ENCODE measurements around the gene PEX19.

The PEX19 gene

DNA sequence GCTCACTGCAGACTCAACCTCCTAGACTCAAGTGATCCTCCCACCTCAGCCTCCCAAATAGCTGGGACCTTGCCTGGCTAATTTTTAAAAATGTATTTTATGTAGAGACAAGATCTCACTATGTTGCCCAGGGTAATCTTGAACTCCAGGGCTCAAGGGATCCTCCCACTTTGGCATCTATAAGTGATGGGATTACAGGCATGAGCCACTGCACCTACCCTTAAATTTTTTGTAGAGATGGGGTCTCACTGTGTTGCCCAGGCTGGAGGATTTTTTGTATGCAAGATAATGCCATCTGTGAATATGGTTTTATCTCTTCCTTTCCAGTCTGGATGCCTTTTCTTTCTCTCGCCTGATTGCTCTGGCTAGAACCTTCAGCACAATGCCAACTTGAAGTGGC, 13.9 kb downstream of the PEX19 start:
- Histone ChIP-seq H2AFZ (ENCODE audit: low read length) (no peak overlapping the region), H3K36me3 (ENCODE audit: insufficient read depth, low read length) (no peaks in the 10 kb centered on the region), H4K20me1 (ENCODE audit: insufficient read depth, low read length) (no peaks in the 10 kb centered on the region), H3K4me2 (ENCODE audit: low read length) (no peak overlapping the region), H3K27ac (ENCODE audit: low read depth, low read length, poor library complexity, severe bottlenecking) (no peak overlapping the region), H3K27me3 (ENCODE audit: insufficient read depth, low read length) (no peaks in the 10 kb centered on the region), H3F3A (ENCODE audit: insufficient read depth, low read length) (no peaks in the 10 kb centered on the region), H3K9ac (ENCODE audit: low read length) (no peak overlapping the region), H3K4me1 (ENCODE audit: insufficient read depth, low read length, severe bottlenecking) (no peaks in the 10 kb centered on the region), H3K9me2 (ENCODE audit: low read depth, low read length) (no peaks in the 10 kb centered on the region), H3K4me3 (ENCODE audit: low read depth, low read length, poor library complexity, severe bottlenecking) (no peak overlapping the region), H3K79me2 (ENCODE audit: insufficient read depth, low read length) (no peaks in the 10 kb centered on the region), H3K9me3 (ENCODE audit: low read length) (no peaks in the 10 kb centered on the region)
- TF ChIP-seq, protein P1, sequence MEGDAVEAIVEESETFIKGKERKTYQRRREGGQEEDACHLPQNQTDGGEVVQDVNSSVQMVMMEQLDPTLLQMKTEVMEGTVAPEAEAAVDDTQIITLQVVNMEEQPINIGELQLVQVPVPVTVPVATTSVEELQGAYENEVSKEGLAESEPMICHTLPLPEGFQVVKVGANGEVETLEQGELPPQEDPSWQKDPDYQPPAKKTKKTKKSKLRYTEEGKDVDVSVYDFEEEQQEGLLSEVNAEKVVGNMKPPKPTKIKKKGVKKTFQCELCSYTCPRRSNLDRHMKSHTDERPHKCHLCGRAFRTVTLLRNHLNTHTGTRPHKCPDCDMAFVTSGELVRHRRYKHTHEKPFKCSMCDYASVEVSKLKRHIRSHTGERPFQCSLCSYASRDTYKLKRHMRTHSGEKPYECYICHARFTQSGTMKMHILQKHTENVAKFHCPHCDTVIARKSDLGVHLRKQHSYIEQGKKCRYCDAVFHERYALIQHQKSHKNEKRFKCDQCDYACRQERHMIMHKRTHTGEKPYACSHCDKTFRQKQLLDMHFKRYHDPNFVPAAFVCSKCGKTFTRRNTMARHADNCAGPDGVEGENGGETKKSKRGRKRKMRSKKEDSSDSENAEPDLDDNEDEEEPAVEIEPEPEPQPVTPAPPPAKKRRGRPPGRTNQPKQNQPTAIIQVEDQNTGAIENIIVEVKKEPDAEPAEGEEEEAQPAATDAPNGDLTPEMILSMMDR (IDR thresholded peaks at IDR 0.05; ENCODE audit: low read length) = no peak
- TF ChIP-seq EZH2 (IDR thresholded peaks at IDR 0.05; ENCODE audit: borderline replicate concordance, low read length) = no peak

DNA sequence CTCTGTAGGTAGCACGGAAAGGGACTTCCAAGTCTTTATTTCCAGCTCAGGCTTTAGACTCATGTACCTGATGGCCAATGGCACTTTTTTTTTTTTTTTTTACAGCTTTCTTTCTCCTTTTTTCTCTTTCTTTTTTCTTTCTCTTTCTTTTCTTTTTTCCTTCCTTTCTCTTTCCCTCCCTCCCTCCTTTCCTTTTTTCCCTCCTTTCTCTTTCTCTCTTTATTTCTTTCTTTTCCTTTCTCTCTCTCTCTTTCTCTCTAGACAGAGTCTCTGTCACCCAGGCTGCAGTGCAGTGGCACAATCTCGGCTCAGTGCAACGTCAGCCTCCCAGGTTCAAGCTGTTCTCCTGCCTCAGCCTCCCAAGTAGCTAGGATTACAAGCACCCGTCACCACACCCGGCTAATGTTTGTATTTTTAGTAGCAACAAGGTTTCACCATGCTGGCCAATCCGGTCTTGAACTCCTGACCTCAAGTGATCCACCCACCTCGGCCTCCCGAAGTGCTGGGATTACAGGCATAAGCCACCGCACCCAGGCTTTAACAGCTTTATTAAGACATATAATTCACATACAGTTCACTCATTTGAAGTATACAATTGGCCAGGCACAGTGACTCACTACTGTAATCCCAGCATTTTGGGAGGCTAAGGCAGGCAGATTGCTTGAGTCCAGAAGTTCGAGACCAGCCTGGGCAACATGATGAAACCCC, 17.5 kb downstream of the PEX19 start:
- H3K4me2 ChIP-seq (ENCODE audit: low read length) = no peak overlapping the region
- no peaks in the 10 kb centered on the region for H3K9me3 ChIP-seq (ENCODE audit: low read length)
- no peak overlapping the region for H3K27ac ChIP-seq (ENCODE audit: low read depth, low read length, poor library complexity, severe bottlenecking)
- H3F3A ChIP-seq (ENCODE audit: insufficient read depth, low read length) = no peaks in the 10 kb centered on the region
- peaks cover 9% of the 10 kb centered on the region for H3K4me1 ChIP-seq (ENCODE audit: insufficient read depth, low read length, severe bottlenecking)
- H2AFZ ChIP-seq (ENCODE audit: low read length) = no peak overlapping the region
- H3K4me3 ChIP-seq (ENCODE audit: low read depth, low read length, poor library complexity, severe bottlenecking) = no peak overlapping the region
- H3K9me2 ChIP-seq (ENCODE audit: low read depth, low read length) = no peaks in the 10 kb centered on the region
- no peak overlapping the region for H3K9ac ChIP-seq (ENCODE audit: low read length)
- H3K79me2 ChIP-seq (ENCODE audit: insufficient read depth, low read length) = no peaks in the 10 kb centered on the region
- H3K27me3 ChIP-seq (ENCODE audit: insufficient read depth, low read length) = no peaks in the 10 kb centered on the region
- H4K20me1 ChIP-seq (ENCODE audit: insufficient read depth, low read length) = no peaks in the 10 kb centered on the region
- H3K36me3 ChIP-seq (ENCODE audit: insufficient read depth, low read length) = no peaks in the 10 kb centered on the region
- TF ChIP-seq EZH2 (IDR thresholded peaks at IDR 0.05; ENCODE audit: borderline replicate concordance, low read length) = no peak
- TF ChIP-seq, protein P1 (IDR thresholded peaks at IDR 0.05; ENCODE audit: low read length) = no peak

DNA sequence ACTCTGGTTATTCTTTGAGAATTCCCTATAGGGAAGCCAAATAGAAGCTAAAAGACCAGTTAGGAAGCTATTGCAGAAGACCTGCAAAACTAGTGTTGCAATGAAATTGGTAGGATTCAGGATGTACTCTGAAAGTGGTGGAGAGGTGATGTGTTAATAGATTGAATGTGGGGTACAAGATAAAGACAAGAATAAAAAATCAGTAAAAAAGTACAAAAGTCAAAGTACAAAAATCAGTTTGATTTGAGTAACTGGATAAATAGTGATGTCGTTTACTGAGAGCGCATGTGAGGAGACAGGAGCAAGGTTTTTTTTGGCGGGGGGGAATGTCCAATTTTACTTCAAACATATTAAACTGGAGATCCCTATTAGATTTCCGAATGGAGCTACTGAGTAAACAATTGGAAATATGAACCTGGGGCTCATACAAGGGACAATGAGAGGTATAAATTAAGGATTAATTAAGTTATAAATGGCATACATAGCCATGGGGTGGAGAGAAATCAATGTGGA, 20.1 kb downstream of the PEX19 start:
- Histone ChIP-seq H3K36me3 (ENCODE audit: insufficient read depth, low read length) (no peaks in the 10 kb centered on the region; the same call in 1 of the 2 replicates), H3K4me2 (ENCODE audit: low read length) (no peak overlapping the region), H2AFZ (ENCODE audit: low read length) (no peak overlapping the region), H3K4me1 (ENCODE audit: insufficient read depth, low read length, severe bottlenecking) (peaks cover 26% of the 10 kb centered on the region), H3K79me2 (ENCODE audit: insufficient read depth, low read length) (peaks cover 22% of the 10 kb centered on the region), H3K9me3 (ENCODE audit: low read length) (no peaks in the 10 kb centered on the region), H3F3A (ENCODE audit: insufficient read depth, low read length) (no peaks in the 10 kb centered on the region), H3K9me2 (ENCODE audit: low read depth, low read length) (no peaks in the 10 kb centered on the region), H3K4me3 (ENCODE audit: low read depth, low read length, poor library complexity, severe bottlenecking) (no peak overlapping the region), H3K9ac (ENCODE audit: low read length) (no peak overlapping the region), H4K20me1 (ENCODE audit: insufficient read depth, low read length) (no peaks in the 10 kb centered on the region), H3K27ac (ENCODE audit: low read depth, low read length, poor library complexity, severe bottlenecking) (no peak overlapping the region), H3K27me3 (ENCODE audit: insufficient read depth, low read length) (no peaks in the 10 kb centered on the region)
- TF ChIP-seq, protein P1 (IDR thresholded peaks at IDR 0.05; ENCODE audit: low read length) = no peak
- no peak for TF ChIP-seq EZH2 (IDR thresholded peaks at IDR 0.05; ENCODE audit: borderline replicate concordance, low read length)

Data from OCI-LY1 (cell line).